Activated naive CD8-positive, alpha-beta T cell treated with anti-CD3 and anti-CD28 coated beads for 36 hours (primary cell): ENCODE measurements around the gene PITRM1. TPM values are rescaled to one million over a fixed set of nuclear protein-coding genes. Genes with fewer than 3 reads are reported as not detected.

Experiments used
- DNase-seq: peaks from one replicate; pipeline ENCODE4 v3.0.0; 2021
- H3K27ac Mint-ChIP-seq: one replicate; pipeline ENCODE4 v1.8.0; 2022; ENCODE audit warnings: mild to moderate bottlenecking, moderate library complexity, mixed read lengths
- H3K27me3 Mint-ChIP-seq: one replicate; pipeline ENCODE4 v1.8.0; 2022; ENCODE audit warnings: mild to moderate bottlenecking, mixed read lengths
- H3K36me3 Mint-ChIP-seq: one replicate; pipeline ENCODE4 v1.8.0; 2021; ENCODE audit warnings: mild to moderate bottlenecking, mixed read lengths
- H3K4me1 Mint-ChIP-seq: one replicate; pipeline ENCODE4 v1.8.0; 2021; ENCODE audit warnings: mixed read lengths
- H3K4me3 Mint-ChIP-seq: one replicate; pipeline ENCODE4 v1.8.0; 2022; ENCODE audit warnings: mild to moderate bottlenecking, moderate library complexity, mixed read lengths
- H3K9me3 Mint-ChIP-seq: one replicate; pipeline ENCODE4 v1.8.0; 2022; ENCODE audit warnings: mixed read lengths
- total RNA-seq, 2 experiments: library from RNA; stranded (reverse); gene quantifications; one replicate each; pipeline ENCODE4 v1.2.3, GENCODE V29; 2021

Gene PITRM1
- total RNA-seq, 2 experiments from 2014 or later, result 75.3 to 75.5 TPM

- H3K36me3 Mint-ChIP-seq, result no peaks in the 10 kb centered on the region
- peaks cover 17% of the 10 kb centered on the region for H3K27me3 Mint-ChIP-seq
- peaks cover 4% of the 10 kb centered on the region for H3K4me1 Mint-ChIP-seq
- no peak overlapping the region for H3K27ac Mint-ChIP-seq
- no peaks in the 10 kb centered on the region for H3K9me3 Mint-ChIP-seq
- no peak for DNase-seq
- no peak overlapping the region for H3K4me3 Mint-ChIP-seq
Observed at GRCh38 chr10:3207351-3207750, 34.8 kb upstream of the PITRM1 start.

GRCh38 chr10:3206511-3207157 is 34.1 kb upstream of the PITRM1 start:
- Mint-ChIP-seq H3K27me3 (peaks cover 20% of the 10 kb centered on the region), H3K36me3 (no peaks in the 10 kb centered on the region), H3K9me3 (no peaks in the 10 kb centered on the region), H3K27ac (no peak overlapping the region), H3K4me1 (peaks cover 4% of the 10 kb centered on the region), H3K4me3 (no peak overlapping the region)
- no peak for DNase-seq

GRCh38 chr10:3203972-3204371 is 31.4 kb upstream of the PITRM1 start:
- peaks cover 34% of the 10 kb centered on the region for H3K27me3 Mint-ChIP-seq
- H3K4me3 Mint-ChIP-seq, result no peak overlapping the region
- H3K27ac Mint-ChIP-seq, result no peak overlapping the region
- H3K36me3 Mint-ChIP-seq, result peaks cover 3% of the 10 kb centered on the region
- H3K9me3 Mint-ChIP-seq, result no peaks in the 10 kb centered on the region
- DNase-seq, result no peak
- H3K4me1 Mint-ChIP-seq, result peaks cover 16% of the 10 kb centered on the region

GRCh38 chr10:3203016-3203811 is 30.6 kb upstream of the PITRM1 start:
- Mint-ChIP-seq H3K27ac (no peak overlapping the region), H3K9me3 (no peaks in the 10 kb centered on the region), H3K4me3 (no peak overlapping the region), H3K36me3 (peaks cover 3% of the 10 kb centered on the region), H3K4me1 (peaks cover 24% of the 10 kb centered on the region), H3K27me3 (peaks cover 41% of the 10 kb centered on the region)
- DNase-seq, result no peak

- Mint-ChIP-seq H3K27me3 (peaks cover 43% of the 10 kb centered on the region), H3K27ac (no peak overlapping the region), H3K9me3 (no peaks in the 10 kb centered on the region), H3K36me3 (peaks cover 3% of the 10 kb centered on the region), H3K4me1 (peaks cover 32% of the 10 kb centered on the region), H3K4me3 (no peak overlapping the region)
- DNase-seq, result no peak
Observed at GRCh38 chr10:3201796-3202195, 29.2 kb upstream of the PITRM1 start.

GRCh38 chr10:3199488-3199887 is 26.9 kb upstream of the PITRM1 start:
- no peak overlapping the region for H3K4me3 Mint-ChIP-seq
- no peaks in the 10 kb centered on the region for H3K9me3 Mint-ChIP-seq
- H3K27ac Mint-ChIP-seq, result no peak overlapping the region
- H3K36me3 Mint-ChIP-seq, result peaks cover 3% of the 10 kb centered on the region
- H3K27me3 Mint-ChIP-seq, result peaks cover 54% of the 10 kb centered on the region
- H3K4me1 Mint-ChIP-seq, result peaks cover 32% of the 10 kb centered on the region
- peak; percentile 68 for DNase-seq

GRCh38 chr10:3198900-3199299 is 26.3 kb upstream of the PITRM1 start:
- DNase-seq, result no peak
- Mint-ChIP-seq H3K9me3 (no peaks in the 10 kb centered on the region), H3K27ac (no peak overlapping the region), H3K4me3 (no peak overlapping the region), H3K27me3 (peaks cover 57% of the 10 kb centered on the region), H3K36me3 (peaks cover 3% of the 10 kb centered on the region), H3K4me1 (peaks cover 31% of the 10 kb centered on the region)

GRCh38 chr10:3197348-3198003 is 24.9 kb upstream of the PITRM1 start:
- DNase-seq, result peak; percentile 82

GRCh38 chr10:3196958-3197347 is 24.4 kb upstream of the PITRM1 start:
- H3K36me3 Mint-ChIP-seq, result peaks cover 3% of the 10 kb centered on the region
- H3K27me3 Mint-ChIP-seq, result peaks cover 63% of the 10 kb centered on the region
- peaks cover 30% of the 10 kb centered on the region for H3K4me1 Mint-ChIP-seq
- H3K27ac Mint-ChIP-seq, result no peak overlapping the region
- no peak overlapping the region for H3K4me3 Mint-ChIP-seq
- H3K9me3 Mint-ChIP-seq, result no peaks in the 10 kb centered on the region
- DNase-seq, result no peak

More at GRCh38 chr10:3197348-3198003, 24.9 kb upstream of the PITRM1 start:
- H3K4me1 Mint-ChIP-seq, result peaks cover 30% of the 10 kb centered on the region
- peaks cover 63% of the 10 kb centered on the region for H3K27me3 Mint-ChIP-seq
- no peak overlapping the region for H3K27ac Mint-ChIP-seq
- H3K36me3 Mint-ChIP-seq, result peaks cover 3% of the 10 kb centered on the region
- H3K9me3 Mint-ChIP-seq, result no peaks in the 10 kb centered on the region
- H3K4me3 Mint-ChIP-seq, result peak overlapping the region; percentile 40

- H3K4me1 Mint-ChIP-seq, result peaks cover 32% of the 10 kb centered on the region
- H3K27me3 Mint-ChIP-seq, result peaks cover 58% of the 10 kb centered on the region
- no peak overlapping the region for H3K4me3 Mint-ChIP-seq
- H3K27ac Mint-ChIP-seq, result no peak overlapping the region
- DNase-seq, result no peak
- peaks cover 3% of the 10 kb centered on the region for H3K36me3 Mint-ChIP-seq
- H3K9me3 Mint-ChIP-seq, result no peaks in the 10 kb centered on the region
Observed at GRCh38 chr10:3196482-3196881, 23.9 kb upstream of the PITRM1 start.

- peaks cover 32% of the 10 kb centered on the region for H3K4me1 Mint-ChIP-seq
Observed at GRCh38 chr10:3195726-3196125, 23.1 kb upstream of the PITRM1 start.

GRCh38 chr10:3195286-3195685 is 22.7 kb upstream of the PITRM1 start:
- Mint-ChIP-seq H3K36me3 (peaks cover 3% of the 10 kb centered on the region), H3K4me3 (no peak overlapping the region), H3K27me3 (peaks cover 51% of the 10 kb centered on the region), H3K9me3 (no peaks in the 10 kb centered on the region), H3K27ac (no peak overlapping the region), H3K4me1 (peaks cover 31% of the 10 kb centered on the region)
- DNase-seq, result no peak

More at GRCh38 chr10:3195726-3196125, 23.1 kb upstream of the PITRM1 start:
- no peak overlapping the region for H3K4me3 Mint-ChIP-seq
- peaks cover 55% of the 10 kb centered on the region for H3K27me3 Mint-ChIP-seq
- peaks cover 3% of the 10 kb centered on the region for H3K36me3 Mint-ChIP-seq
- no peak overlapping the region for H3K27ac Mint-ChIP-seq
- no peaks in the 10 kb centered on the region for H3K9me3 Mint-ChIP-seq
- DNase-seq, result no peak

- DNase-seq, result no peak
- Mint-ChIP-seq H3K27me3 (peaks cover 47% of the 10 kb centered on the region), H3K9me3 (no peaks in the 10 kb centered on the region), H3K4me1 (peaks cover 27% of the 10 kb centered on the region), H3K27ac (no peak overlapping the region), H3K36me3 (no peaks in the 10 kb centered on the region), H3K4me3 (no peak overlapping the region)
Observed at GRCh38 chr10:3194871-3195270, 22.3 kb upstream of the PITRM1 start.

- H3K9me3 Mint-ChIP-seq, result no peaks in the 10 kb centered on the region
- no peaks in the 10 kb centered on the region for H3K36me3 Mint-ChIP-seq
- H3K4me3 Mint-ChIP-seq, result no peak overlapping the region
- H3K27ac Mint-ChIP-seq, result no peak overlapping the region
- no peak for DNase-seq
- H3K4me1 Mint-ChIP-seq, result peaks cover 18% of the 10 kb centered on the region
- peaks cover 38% of the 10 kb centered on the region for H3K27me3 Mint-ChIP-seq
Observed at GRCh38 chr10:3193751-3194150, 21.2 kb upstream of the PITRM1 start.

GRCh38 chr10:3192856-3193635 is 20.5 kb upstream of the PITRM1 start:
- Mint-ChIP-seq H3K27ac (no peak overlapping the region), H3K9me3 (no peaks in the 10 kb centered on the region), H3K4me1 (peaks cover 11% of the 10 kb centered on the region), H3K4me3 (no peak overlapping the region), H3K36me3 (no peaks in the 10 kb centered on the region), H3K27me3 (peaks cover 31% of the 10 kb centered on the region)
- no peak for DNase-seq
